IMR-90 (cell line): ENCODE data around the gene ATG4A. TPM values are rescaled to one million over a fixed set of nuclear protein-coding genes. Genes with fewer than 3 reads are reported as not detected.

Source experiments
- ATAC-seq: fragments of 200-7000 bp; cut with Tn5 transposase; 2 replicates; pipeline ENCODE4 v1.9.1; 2020; ENCODE audit warnings: low read depth, mild to moderate bottlenecking, moderate library complexity
- BruUV-seq: library from RNA; stranded (reverse); fragments of 400-500 nt; replicated peaks from 2 replicates; lab custom pipeline; 2021; lab: Mats Ljungman, UMichigan
- CTCF ChIA-PET: fragments of 300-600 bp; formaldehyde crosslinking; extraction: SDS; loops from one replicate; lab custom pipeline; 2021; ENCODE audit warnings: antibody characterized with exemption; lab: Yijun Ruan, JAX
- POLR2A ChIA-PET: fragments of 300-600 bp; sonication (Branson Sonifier 250); formaldehyde crosslinking; loops from one replicate; lab custom pipeline; 2022; ENCODE audit warnings: antibody characterized with exemption; ENCODE audit not compliant: unreplicated experiment; lab: Charles Lee
- DNase-seq: peaks from one replicate; pipeline ENCODE4 v3.0.0; 2013
- H2AFZ ChIP-seq: replicated peaks from 2 replicates; pipeline ENCODE3; 2013; ENCODE audit warnings: low read length, mild to moderate bottlenecking; ENCODE audit not compliant: poor library complexity
- H2AK5ac ChIP-seq: 2 replicates; pipeline ENCODE4 v1.6.1; 2013; ENCODE audit warnings: low read depth, low read length, inconsistent platforms
- H2AK9ac ChIP-seq: replicated peaks from 2 replicates; pipeline ENCODE3; 2013; ENCODE audit warnings: mild to moderate bottlenecking, low read depth, low read length, moderate library complexity; ENCODE audit not compliant: poor library complexity
- H2BK120ac ChIP-seq: 2 replicates; pipeline ENCODE4 v1.6.1; 2013; ENCODE audit warnings: low read depth, low read length, inconsistent platforms
- H2BK15ac ChIP-seq: 3 replicates; pipeline ENCODE4 v1.6.1; 2013; ENCODE audit warnings: low read depth, low read length, inconsistent platforms
- H2BK20ac ChIP-seq: 2 replicates; pipeline ENCODE4 v1.6.1; 2013; ENCODE audit warnings: low read depth, mild to moderate bottlenecking, inconsistent platforms, low read length, moderate library complexity
- H2BK5ac ChIP-seq: 2 replicates; pipeline ENCODE4 v1.6.1; 2013; ENCODE audit warnings: mild to moderate bottlenecking, low read depth, low read length, inconsistent platforms; ENCODE audit not compliant: poor library complexity, severe bottlenecking
- H3K14ac ChIP-seq: replicated peaks from 2 replicates; pipeline ENCODE4 v1.6.1; 2013; ENCODE audit warnings: low read depth, low read length, inconsistent platforms
- H3K18ac ChIP-seq: 2 replicates; pipeline ENCODE4 v1.6.1; 2013; ENCODE audit warnings: low read depth, low read length, control low read depth
- H3K23ac ChIP-seq: 2 replicates; pipeline ENCODE4 v1.6.1; 2013; ENCODE audit warnings: low read depth, low read length, inconsistent platforms
- H3K27ac ChIP-seq: 2 replicates; pipeline ENCODE4 v1.5.1; 2013; ENCODE audit warnings: mild to moderate bottlenecking, control low read depth, low read length; ENCODE audit not compliant: insufficient read depth
- H3K27me3 ChIP-seq: 2 replicates; pipeline ENCODE4 v1.6.1; 2013; ENCODE audit warnings: low read length; ENCODE audit not compliant: control insufficient read depth, insufficient read depth
- H3K36me3 ChIP-seq: 2 replicates; pipeline ENCODE4 v1.6.1; 2013; ENCODE audit warnings: low read length, mixed read lengths; ENCODE audit not compliant: control insufficient read depth, insufficient read depth
- H3K4ac ChIP-seq: 2 replicates; pipeline ENCODE4 v1.6.1; 2013; ENCODE audit warnings: low read depth, low read length, inconsistent platforms
- H3K4me1 ChIP-seq: 2 replicates; pipeline ENCODE4 v1.6.1; 2013; ENCODE audit warnings: low read length, mixed read lengths; ENCODE audit not compliant: control insufficient read depth, insufficient read depth
- H3K4me2 ChIP-seq: 2 replicates; pipeline ENCODE4 v1.6.1; 2013; ENCODE audit warnings: low read depth, mild to moderate bottlenecking, control low read depth, low read length, moderate library complexity
- H3K4me3 ChIP-seq: 2 replicates; pipeline ENCODE4 v1.5.1; 2013; ENCODE audit warnings: low read depth, mild to moderate bottlenecking, control low read depth, low read length, moderate library complexity; ENCODE audit not compliant: insufficient read depth
- H3K56ac ChIP-seq: 2 replicates; pipeline ENCODE4 v1.6.1; 2013; ENCODE audit warnings: low read length, inconsistent platforms; ENCODE audit not compliant: insufficient read depth; ENCODE audit errors: extremely low read depth
- H3K79me1 ChIP-seq, 2 experiments: 2 replicates each; pipeline ENCODE4 v1.6.1; 2013; ENCODE audit warnings: low read length in 2 of 2, inconsistent platforms in 1 of 2, low read depth in 1 of 2
- H3K9ac ChIP-seq: 2 replicates; pipeline ENCODE4 v1.6.1; 2013; ENCODE audit warnings: low read depth, low read length, control low read depth
- H3K9me1 ChIP-seq: 2 replicates; pipeline ENCODE4 v1.6.1; 2013; ENCODE audit warnings: low read length, inconsistent platforms; ENCODE audit not compliant: insufficient read depth
- H3K9me3 ChIP-seq: 2 replicates; pipeline ENCODE4 v1.6.1; 2013; ENCODE audit warnings: low read length; ENCODE audit not compliant: control insufficient read depth, insufficient read depth
- H4K20me1 ChIP-seq: 2 replicates; pipeline ENCODE4 v1.6.1; 2013; ENCODE audit warnings: low read length, inconsistent platforms; ENCODE audit not compliant: insufficient read depth
- H4K5ac ChIP-seq: 2 replicates; pipeline ENCODE4 v1.6.1; 2013; ENCODE audit warnings: mild to moderate bottlenecking, low read depth, low read length, control low read depth
- H4K8ac ChIP-seq, 2 experiments: 2 replicates each; pipeline ENCODE4 v1.6.1; 2013; ENCODE audit warnings: low read depth in 2 of 2, low read length in 2 of 2, control low read depth in 1 of 2, inconsistent platforms in 1 of 2
- H4K91ac ChIP-seq: 2 replicates; pipeline ENCODE4 v1.6.1; 2013; ENCODE audit warnings: low read depth, low read length, inconsistent platforms; ENCODE audit not compliant: insufficient read depth
- BHLHE40 ChIP-seq: fragments of 150-350 bp; IDR thresholded peaks from 2 replicates; pipeline ENCODE4 v1.6.1; 2016; ENCODE audit warnings: mild to moderate bottlenecking, low read depth, low read length
- CEBPB ChIP-seq: IDR thresholded peaks from 2 replicates; pipeline ENCODE4 v1.6.1; 2012; ENCODE audit warnings: low read depth, low read length, improper control_type of control experiment
- CHD1 ChIP-seq: IDR thresholded peaks from 2 replicates; pipeline ENCODE4 v1.6.1; 2012; ENCODE audit warnings: low read depth, low read length, improper control_type of control experiment
- CTCF ChIP-seq: conservative IDR thresholded peaks from 2 replicates; pipeline ENCODE4 v1.5.1; 2012; ENCODE audit warnings: mild to moderate bottlenecking, low read depth, low read length, improper control_type of control experiment
- ELK1 ChIP-seq: fragments of 150-350 bp; IDR thresholded peaks from 2 replicates; pipeline ENCODE4 v1.6.1; 2016; ENCODE audit warnings: low read depth, mild to moderate bottlenecking, low read length, moderate library complexity, borderline replicate concordance
- FOS ChIP-seq: fragments of 150-350 bp; IDR thresholded peaks from 2 replicates; pipeline ENCODE4 v1.6.1; 2016; ENCODE audit warnings: low read depth, low read length
- MAFK ChIP-seq: IDR thresholded peaks from 2 replicates; pipeline ENCODE4 v1.6.1; 2012; ENCODE audit warnings: low read depth, low read length, improper control_type of control experiment
- MAZ ChIP-seq: IDR thresholded peaks from 2 replicates; pipeline ENCODE4 v1.6.1; 2012; ENCODE audit warnings: low read depth, mild to moderate bottlenecking, low read length, improper control_type of control experiment, moderate library complexity, borderline replicate concordance
- MXI1 ChIP-seq: IDR thresholded peaks from 2 replicates; pipeline ENCODE4 v1.6.1; 2012; ENCODE audit warnings: low read depth, mild to moderate bottlenecking, low read length, moderate library complexity, borderline replicate concordance
- NFE2L2 ChIP-seq: fragments of 150-350 bp; IDR thresholded peaks from 2 replicates; pipeline ENCODE4 v1.6.1; 2016; ENCODE audit warnings: low read depth, mild to moderate bottlenecking, low read length
- POLR2A ChIP-seq: IDR thresholded peaks from 2 replicates; pipeline ENCODE4 v1.6.1; 2012; ENCODE audit warnings: mild to moderate bottlenecking, low read depth, low read length
- RAD21 ChIP-seq: IDR thresholded peaks from 2 replicates; pipeline ENCODE4 v1.6.1; 2012; ENCODE audit warnings: low read length, improper control_type of control experiment
- RCOR1 ChIP-seq: IDR thresholded peaks from 2 replicates; pipeline ENCODE4 v1.6.1; 2012; ENCODE audit warnings: mild to moderate bottlenecking, low read length, improper control_type of control experiment; ENCODE audit not compliant: insufficient replicate concordance
- RFX5 ChIP-seq: IDR thresholded peaks from 2 replicates; pipeline ENCODE4 v1.8.0; 2012; ENCODE audit warnings: low read depth, mild to moderate bottlenecking, low read length, moderate library complexity
- SMC3 ChIP-seq: fragments of 150-350 bp; IDR thresholded peaks from 2 replicates; pipeline ENCODE4 v1.6.1; 2016; ENCODE audit warnings: low read depth, mild to moderate bottlenecking, antibody characterized with exemption, low read length, moderate library complexity
- USF2 ChIP-seq: fragments of 150-350 bp; IDR thresholded peaks from 2 replicates; pipeline ENCODE4 v1.6.1; 2017; ENCODE audit warnings: mild to moderate bottlenecking, antibody characterized with exemption, low read length, low read depth
- WGBS, 2 experiments: methylation state at CpG; one replicate each; pipeline versions ENCODE4 v1.1.5 to v1.1.7; 2013; ENCODE audit warnings: missing lambda C conversion rate in 2 of 2; ENCODE audit not compliant: insufficient read length in 1 of 2; ENCODE audit errors: extremely low coverage in 2 of 2; 5-methylcytosine and 5-hydroxymethylcytosine counted together
- dilution Hi-C: fragments of 300-500 bp; cut with HindIII; formaldehyde crosslinking; loops from one replicate; pipeline ENCODE4 v1.14.3; 2018; ENCODE audit warnings: low sequenced_read_pairs; ENCODE audit not compliant: unreplicated experiment
- in situ Hi-C: fragments of 300-500 bp; cut with MboI; formaldehyde crosslinking; loops from 3 replicates; pipeline ENCODE4 v1.14.3; 2019; ENCODE audit warnings: low sequenced_read_pairs, inconsistent platforms, mixed read lengths
- intact Hi-C: fragments of 100-400 bp; cut with micrococcal nuclease; formaldehyde crosslinking; loops from 2 replicates; pipeline ENCODE4 v1.10.0; 2022
- polyA plus RNA-seq, 3 experiments: library from polyadenylated mRNA; depleted of rRNA; stranded (reverse); fragments of >200 nt; gene quantifications; 2 replicates each; pipeline ENCODE4 v1.2.3, GENCODE V29; 2012; ENCODE audit warnings: low replicate concordance in 1 of 3
- total RNA-seq: library from RNA; depleted of rRNA; stranded (reverse); fragments of >200 nt; gene quantifications from 2 replicates; pipeline ENCODE4 v1.2.3, GENCODE V29; 2012

Gene ATG4A
- total and polyA plus RNA-seq, 2 of the 4 experiments (the other 2 are of a cell fraction), result 8.2 to 14.7 TPM

- DNase-seq, result no peak
- Histone ChIP-seq H3K56ac (no peak overlapping the region), H2BK20ac (no peak overlapping the region), H3K9ac (no peak overlapping the region), H4K91ac (no peak overlapping the region), H3K79me1 (no peaks in the 10 kb centered on the region), H4K8ac (no peak overlapping the region), H3K4me3 (no peak overlapping the region), H2BK15ac (no peak overlapping the region), H3K4me2 (no peak overlapping the region), H3K4me1 (no peaks in the 10 kb centered on the region), H3K14ac (no peak overlapping the region), H3K27ac (no peak overlapping the region), H3K9me1 (no peaks in the 10 kb centered on the region), H3K27me3 (no peaks in the 10 kb centered on the region), H3K18ac (no peak overlapping the region), H3K9me3 (no peaks in the 10 kb centered on the region), H3K23ac (no peak overlapping the region), H2BK5ac (no peak overlapping the region), H2AK5ac (no peak overlapping the region), H3K36me3 (no peaks in the 10 kb centered on the region), H4K5ac (no peak overlapping the region), H4K20me1 (no peaks in the 10 kb centered on the region), H2BK120ac (no peak overlapping the region), H2AK9ac (no peak overlapping the region), H3K4ac (no peak overlapping the region), H2AFZ (no peak overlapping the region)
- ChIA-PET POLR2A (no interaction called here), CTCF (no interaction called here)
- WGBS, 2 experiments, result no CpG with 5 or more reads among the region's 1 CpG
- in situ Hi-C loops (no loop called here), dilution Hi-C loops (no loop called here), intact Hi-C loops (no loop called here)
- no peak for ATAC-seq
- no peak for TF ChIP-seq RCOR1
- no peak for TF ChIP-seq FOS
- no peak for TF ChIP-seq BHLHE40
- no peak for TF ChIP-seq USF2
- no peak for TF ChIP-seq NFE2L2
- TF ChIP-seq CTCF, result no peak
- no peak for TF ChIP-seq SMC3
- no peak for TF ChIP-seq RAD21
- no peak for TF ChIP-seq MAFK
- TF ChIP-seq CEBPB, result no peak
- no peak for TF ChIP-seq CHD1
- no peak for TF ChIP-seq ELK1
- no peak for TF ChIP-seq RFX5
- no peak for TF ChIP-seq POLR2A
- no peak for TF ChIP-seq MAZ
- TF ChIP-seq MXI1, result no peak
- BruUV-seq, result no TSS peak
These were observed 43.1 kb downstream of the ATG4A start for GRCh38 chrX:108134724-108135123.
